ENCODE data around the gene POT1. TPM values are rescaled to one million over a fixed set of nuclear protein-coding genes. Genes with fewer than 3 reads are reported as not detected.

The POT1 gene
- total and polyA plus RNA-seq, 2 of the 13 experiments (the other 11 are each of a cell fraction or from before 2014, with no cell fraction given) = 21.7 to 23.4 TPM

Other genes with a start within 250 kb of the POT1 start
- gene GPR37, start 164.0 kb downstream of the POT1 start, total RNA-seq (2016; rRNA removed; fragmentation: Illumina TruSeq; extraction: Trizol) = not detected in 2 replicates
- gene GPR37, start 164.0 kb downstream of the POT1 start, polyA plus RNA-seq (2011; rRNA removed) = not detected in 2 replicates

All from HepG2 (cell line).